GM21576 (cell line): ENCODE results near the gene TNFSF4.
"Not testable (repeated sequence)": the region's sequence is repeated elsewhere in the genome, so short reads cannot be mapped to it uniquely, and the experiment has no call there.

Source experiments
- ATAC-seq: cut with Tn5 transposase; IDR thresholded peaks from one replicate; pipeline ENCODE4 v1.9.1; 2021; ENCODE audit warnings: mild to moderate bottlenecking, moderate library complexity; ENCODE audit not compliant: unreplicated experiment

Gene TNFSF4

DNA sequence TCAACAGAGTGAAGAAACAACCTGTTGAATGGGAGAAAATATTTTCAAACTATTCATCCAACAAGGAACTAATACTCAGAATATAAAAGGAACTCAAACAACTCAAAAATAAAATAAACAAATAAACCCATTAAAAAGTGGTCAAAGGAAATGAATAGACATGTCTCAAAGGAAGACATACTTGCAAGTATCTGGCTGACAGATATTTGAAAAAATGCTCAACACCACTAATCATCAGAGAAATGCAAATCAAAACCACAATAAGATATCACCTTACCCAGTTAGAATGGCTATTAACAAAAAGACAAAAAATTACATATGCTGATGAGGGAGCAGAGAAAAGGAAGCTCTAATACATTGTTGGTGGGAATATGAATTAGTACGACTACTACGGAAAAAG is 38.2 kb downstream of the TNFSF4 start:
- ATAC-seq = no peak

DNA sequence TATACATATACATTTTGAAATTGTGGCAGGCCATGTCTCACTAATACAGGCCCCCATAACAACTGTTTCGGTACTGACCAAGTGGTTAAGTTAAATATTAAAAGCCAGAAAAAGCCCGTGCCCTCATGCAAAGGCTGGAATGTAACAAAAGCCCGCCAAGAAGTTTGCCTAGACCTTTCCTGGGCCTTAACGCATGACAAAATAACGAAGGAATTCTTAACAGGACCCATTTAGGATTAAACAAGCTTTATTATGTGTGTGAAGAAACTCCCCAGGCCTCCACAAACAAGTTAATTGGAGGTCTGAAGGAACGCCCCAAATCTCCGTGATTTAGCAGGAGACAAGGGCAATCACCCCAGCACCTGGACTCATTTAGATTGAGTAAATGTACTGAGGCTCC is 42.4 kb downstream of the TNFSF4 start:
- ATAC-seq = no peak

DNA sequence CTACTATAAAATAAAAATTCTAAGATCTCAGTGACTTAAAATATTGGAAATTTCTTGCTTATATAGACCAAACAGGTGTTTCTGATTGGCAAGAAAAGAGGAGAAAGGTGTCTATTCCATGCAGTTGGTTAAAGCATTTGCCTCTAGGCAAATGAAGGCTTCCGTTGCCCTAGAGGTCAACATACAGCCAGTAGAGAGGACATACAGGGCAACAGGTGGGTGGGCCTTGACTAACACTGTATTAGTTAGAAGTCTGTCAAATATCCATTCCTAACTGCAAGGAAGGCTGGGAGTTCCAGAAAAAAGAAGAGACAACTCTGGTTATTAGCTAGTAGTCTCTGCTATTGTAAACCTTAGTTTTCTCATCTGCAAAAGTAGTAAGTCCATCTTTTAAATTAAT is 43.0 kb downstream of the TNFSF4 start:
- no peak for ATAC-seq

DNA sequence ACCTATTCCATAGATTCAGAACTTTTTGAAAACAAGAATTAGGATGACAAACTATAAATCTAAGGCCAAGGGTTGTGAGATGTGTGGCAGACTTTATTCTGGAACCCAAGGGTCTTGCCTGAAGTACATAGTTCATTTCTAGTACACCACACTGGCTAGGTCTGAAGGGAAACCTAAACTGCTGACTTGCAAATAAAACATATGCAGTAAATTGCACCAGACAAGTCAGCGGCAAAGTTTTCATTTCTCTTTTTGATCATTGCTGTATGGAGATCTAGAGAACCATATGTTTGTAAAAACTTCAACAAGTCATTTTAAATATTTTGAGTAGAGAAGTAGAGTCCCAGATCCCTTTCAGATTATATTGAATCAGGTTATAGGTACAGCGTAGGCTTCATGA is 43.9 kb downstream of the TNFSF4 start:
- ATAC-seq = no peak

DNA sequence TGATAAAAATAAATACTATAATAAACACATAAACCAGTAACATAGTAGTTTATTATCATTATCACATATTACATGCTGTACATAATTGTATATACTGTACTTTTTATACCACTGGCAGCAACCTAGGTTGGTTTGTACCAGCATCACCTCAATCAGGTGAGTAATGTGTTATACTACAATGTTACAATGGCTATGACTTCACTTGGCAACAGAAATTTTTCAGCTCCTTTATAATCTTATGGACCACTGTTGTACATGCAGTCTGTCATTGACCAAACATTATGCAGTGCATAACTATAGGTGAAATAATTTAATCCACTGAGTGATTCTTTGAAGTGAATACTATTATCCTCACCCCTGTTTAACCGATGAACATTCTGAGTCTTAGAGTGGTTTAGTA is 44.5 kb downstream of the TNFSF4 start:
- no peak for ATAC-seq

DNA sequence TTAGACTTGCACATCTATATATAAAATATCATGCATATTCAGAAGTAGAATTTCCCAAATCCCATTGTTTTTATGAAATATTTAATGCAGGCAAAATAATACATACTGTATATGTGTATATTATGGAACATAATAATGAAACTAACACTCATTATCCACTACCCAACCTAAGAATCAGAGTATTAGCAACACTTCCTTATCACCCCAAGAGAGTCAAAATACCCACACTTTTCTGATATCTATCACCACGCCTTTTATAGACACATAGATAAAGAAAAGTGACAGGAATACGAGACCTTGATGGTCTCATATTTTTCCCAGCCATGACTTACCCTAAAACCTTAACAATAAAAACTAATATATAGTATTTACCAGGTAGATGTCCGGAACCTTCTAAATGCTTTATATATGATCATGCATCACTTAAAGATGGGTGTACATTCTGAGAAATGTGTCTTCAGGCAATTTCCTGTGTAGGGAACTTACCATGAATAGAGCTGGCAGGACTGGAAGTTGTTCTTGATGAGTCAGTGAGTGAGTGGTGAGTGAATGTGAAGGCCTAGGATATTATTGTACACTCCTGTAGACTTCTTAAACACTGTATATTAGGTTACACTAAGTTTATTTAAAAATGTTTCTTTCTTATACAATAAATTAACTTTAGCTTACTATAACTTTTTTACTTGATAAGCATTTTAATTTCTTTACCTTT is 45.5 kb downstream of the TNFSF4 start:
- ATAC-seq = no peak

DNA sequence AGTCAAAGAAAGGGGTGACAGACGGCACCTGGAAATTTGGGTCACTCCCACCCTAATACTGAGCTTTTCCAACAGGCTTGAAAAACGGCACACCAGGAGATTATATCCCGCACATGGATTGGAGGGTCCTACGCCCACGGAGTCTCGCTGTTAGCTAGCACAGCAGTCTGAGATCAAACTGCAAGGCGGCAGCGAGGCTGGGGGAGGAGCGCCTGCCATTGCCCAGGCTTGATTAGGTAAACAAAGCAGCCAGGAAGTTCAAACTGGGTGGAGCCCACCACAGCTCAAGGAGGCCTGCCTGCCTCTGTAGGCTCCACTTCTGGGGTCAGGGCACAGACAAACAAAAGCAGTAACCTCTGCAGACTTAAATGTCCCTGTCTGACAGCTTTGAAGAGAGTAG is 53.2 kb downstream of the TNFSF4 start:
- not testable (repeated sequence) for ATAC-seq

DNA sequence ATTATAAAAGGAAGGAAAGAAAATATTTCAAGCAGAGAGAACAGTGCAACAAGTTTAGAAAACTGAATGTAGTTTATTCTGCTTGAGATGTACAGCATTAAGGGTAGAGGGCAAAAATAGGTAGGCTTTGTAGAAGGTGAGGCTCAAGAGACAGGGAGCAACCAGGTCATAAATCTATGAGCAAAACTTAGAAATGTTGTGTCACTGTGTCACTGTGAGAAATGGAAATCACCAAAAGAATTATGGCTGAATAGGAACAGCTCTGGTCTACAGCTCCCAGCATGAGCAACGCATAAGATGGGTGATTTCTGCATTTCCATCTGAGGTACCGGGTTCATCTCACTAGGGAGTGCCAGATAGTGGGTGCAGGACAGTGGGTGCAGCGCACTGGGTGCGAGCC is 53.6 kb downstream of the TNFSF4 start:
- ATAC-seq = no peak

DNA sequence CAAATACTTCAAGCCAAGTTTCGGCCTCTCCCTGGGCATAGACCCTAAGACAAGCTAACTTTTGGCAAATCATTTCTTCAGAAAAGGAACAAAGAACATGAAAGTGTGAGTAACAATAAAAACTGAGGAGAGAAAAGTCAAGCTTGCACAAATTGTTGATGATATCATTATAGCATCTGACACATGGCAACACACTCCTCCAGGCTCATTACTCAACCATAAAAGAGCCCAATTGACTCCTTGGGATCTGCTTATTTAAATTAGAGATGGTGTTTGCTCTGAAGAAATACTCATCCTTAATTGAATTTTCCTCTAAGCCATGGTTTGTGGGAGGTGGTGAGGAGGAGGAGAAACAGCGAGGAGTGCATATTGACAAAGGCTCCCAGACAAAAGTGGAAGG is 54.5 kb downstream of the TNFSF4 start:
- no peak for ATAC-seq

DNA sequence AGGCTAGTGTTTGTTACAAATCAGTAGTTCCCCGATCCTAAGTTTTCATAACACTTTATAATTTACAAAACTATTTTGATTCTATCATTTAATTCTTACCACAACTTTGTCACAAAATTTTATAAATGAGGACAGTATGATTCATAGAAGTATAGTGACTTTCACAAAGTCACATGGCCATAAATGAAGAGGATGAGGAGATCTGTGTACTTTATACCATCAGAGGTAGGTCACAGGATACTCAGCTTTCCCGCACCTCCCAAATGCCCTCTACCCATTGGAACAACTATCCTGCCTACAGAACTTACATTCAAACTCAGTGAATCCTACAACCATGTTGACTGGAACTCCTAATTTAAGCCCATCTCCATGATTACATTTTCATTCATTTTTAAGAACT is 56.3 kb downstream of the TNFSF4 start:
- no peak for ATAC-seq

DNA sequence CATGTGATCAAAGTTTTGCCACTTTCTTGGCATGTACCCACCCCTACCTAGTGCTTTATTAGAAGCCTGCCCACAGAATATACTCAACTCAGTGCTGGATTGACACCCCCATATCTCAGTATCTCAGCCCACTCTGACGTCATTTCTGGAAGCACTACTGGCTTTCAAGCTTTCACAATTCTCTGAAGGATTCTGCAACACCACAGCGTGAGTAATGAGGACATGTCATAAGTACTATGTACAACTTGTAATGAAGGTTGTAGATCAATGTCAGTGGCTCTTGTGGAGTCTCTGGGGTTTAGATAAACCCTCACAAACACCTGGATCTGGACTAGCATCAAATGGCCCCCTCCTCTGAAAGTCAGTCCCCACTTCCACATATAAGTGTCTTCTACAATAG is 57.2 kb downstream of the TNFSF4 start:
- no peak for ATAC-seq

DNA sequence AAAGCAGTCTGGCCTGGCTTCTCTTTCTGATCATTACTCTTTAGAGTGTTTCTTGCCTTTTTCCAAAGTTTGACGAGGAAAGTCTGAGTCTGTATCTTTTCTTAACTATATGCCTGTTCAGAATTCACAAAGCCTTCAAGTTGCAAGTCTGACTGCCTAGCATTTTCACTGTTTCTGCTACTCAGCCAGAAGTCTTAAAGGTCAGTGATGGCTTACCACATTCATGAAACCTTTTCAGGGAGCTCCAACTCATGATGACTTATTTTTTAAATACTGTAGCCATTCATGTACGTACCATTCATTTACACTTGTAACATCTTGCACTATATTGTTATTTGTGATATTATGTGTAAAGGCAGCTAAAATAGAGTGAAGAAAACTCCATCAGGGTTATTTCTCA is 58.2 kb downstream of the TNFSF4 start:
- no peak for ATAC-seq

DNA sequence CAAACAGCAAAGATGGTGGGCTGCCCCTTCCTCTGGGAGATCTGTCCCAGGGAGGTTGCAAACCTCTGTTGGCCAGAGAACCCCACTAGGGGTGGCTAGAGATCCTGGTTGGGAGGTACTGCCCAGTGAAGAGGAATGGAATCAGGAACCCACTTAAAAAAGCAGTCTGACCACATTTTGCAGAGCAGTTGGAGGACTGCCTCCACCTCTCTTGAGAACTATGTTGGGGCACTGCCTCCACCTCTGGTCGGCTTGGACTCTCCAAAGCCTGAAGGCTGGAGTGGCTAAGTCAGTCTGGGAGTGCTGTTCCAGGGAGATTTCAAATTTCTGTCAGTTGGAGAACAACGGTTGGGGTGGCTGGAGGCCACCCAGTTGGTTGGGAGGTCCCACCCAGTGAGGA is 58.6 kb downstream of the TNFSF4 start:
- no peak for ATAC-seq

DNA sequence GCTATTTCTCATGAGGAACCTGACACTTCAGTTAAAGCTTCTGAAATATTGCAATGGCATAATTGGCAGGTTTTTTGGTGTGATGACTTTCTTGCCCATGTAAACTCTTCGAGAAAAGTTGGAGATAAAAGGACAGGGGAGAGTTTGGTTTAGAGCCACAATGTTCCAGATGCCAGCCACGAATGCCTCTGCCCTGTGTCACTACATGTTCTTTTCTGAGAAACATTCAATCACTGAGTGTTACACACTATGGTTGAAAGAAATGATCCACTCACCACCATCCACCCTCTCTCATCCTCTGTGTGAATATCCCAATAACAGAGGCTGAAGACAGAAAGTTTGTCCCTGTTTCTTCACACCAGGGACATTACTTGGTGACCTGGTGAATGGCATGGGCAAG is 66.4 kb downstream of the TNFSF4 start:
- ATAC-seq = no peak

DNA sequence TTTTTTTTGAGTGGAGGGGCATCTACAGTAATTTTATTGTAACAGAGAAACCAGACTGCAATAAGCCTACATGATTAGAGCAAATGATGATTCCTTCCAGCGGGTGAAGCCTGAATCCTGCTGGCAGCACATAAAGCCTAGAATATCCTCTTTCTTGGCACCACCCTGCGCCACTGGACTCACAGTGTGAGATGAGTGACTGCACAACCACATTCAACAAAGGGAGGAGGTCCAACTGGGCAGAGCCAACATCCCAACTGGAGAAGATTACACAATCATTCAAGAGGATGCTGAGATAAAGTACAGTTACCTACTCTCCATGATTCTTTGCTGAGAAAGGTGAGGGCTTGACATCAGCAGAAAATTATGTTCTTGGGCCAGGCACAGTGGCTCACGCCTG is 67.4 kb downstream of the TNFSF4 start:
- ATAC-seq = no peak

DNA sequence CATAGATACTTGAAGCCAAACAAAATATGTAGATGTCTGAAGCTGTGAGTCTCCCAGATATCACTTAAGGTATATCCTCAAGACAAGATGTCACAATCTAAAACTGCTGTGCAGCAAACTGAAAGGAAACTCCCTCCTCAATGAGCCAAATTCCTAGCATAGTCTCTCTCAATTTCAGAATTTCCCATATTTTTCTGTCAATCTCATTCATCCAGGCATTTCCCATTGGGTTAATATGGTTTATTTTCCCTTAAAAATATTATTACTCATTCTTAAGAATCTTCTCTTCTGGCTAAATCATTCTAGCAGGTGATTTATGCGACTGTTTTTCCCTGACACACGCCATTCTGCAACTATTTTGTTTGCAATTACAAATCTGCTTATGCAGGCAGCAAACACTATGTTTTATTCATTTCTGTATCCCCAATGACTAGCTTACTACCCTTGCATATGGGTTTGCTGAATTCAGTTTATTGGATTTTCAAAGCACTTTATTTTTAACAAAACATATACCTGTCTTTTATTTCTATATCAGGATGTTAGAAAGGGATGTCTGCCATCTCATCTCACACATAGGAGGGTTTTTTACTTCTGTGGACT is 69.9 kb downstream of the TNFSF4 start:
- no peak for ATAC-seq

DNA sequence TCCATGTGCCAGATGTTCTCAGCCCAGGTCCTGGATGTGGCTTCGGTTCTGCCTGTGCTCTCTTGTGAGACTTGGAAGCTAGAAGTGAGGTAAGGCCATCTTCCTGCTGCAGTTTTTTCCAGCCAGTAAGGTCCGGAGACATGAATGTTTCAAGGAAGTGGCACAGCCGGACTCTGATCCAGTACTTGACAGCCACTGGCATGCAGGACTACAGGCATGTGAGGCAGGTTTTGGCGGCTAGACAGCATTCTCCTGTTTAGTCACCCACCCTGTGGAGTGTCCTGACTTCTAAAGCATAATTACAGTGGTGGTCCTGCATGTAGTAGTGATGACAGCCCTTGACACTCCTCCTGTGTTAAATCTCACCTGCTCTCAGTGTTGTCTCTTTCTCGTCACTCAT is 72.3 kb downstream of the TNFSF4 start:
- ATAC-seq = no peak

DNA sequence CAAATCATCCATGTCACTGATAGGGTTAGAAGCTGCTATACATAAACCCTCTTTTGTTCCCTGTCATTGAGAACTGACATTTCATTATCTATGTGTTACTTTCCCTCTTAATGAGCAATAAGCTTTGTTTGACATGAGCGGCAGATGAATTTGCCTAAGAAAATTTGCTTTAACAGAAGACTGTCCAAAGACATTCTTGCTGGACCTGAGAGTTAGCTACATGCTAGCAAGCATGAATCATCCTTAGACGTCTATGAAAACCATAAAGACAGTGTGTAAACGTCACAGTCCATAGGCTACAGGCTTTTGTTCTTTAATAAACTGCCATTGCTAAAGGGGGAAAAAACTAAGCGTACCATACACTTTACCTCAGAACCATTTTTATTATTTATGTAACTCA is 73.1 kb downstream of the TNFSF4 start:
- ATAC-seq = no peak
